Left lung (tissue), 10 donors: ENCODE measurements around the gene TLR6. TPM values are rescaled to one million over a fixed set of nuclear protein-coding genes. Genes with fewer than 3 reads are reported as not detected.
A peak's percentile ranks its signal among the peaks of the same experiment; 100 is the strongest.

Source experiments
- ATAC-seq: fragments of 200-7000 bp; cut with Tn5 transposase; one replicate; pipeline ENCODE4 v1.9.1; 2020; ENCODE audit warnings: moderate library complexity
- DNase-seq, 4 donors: peaks; one replicate each; pipeline ENCODE4 v3.0.0-alpha.2; 2013 to 2020
- H3K27ac ChIP-seq, 2 donors: fragments of 200-600 bp; sonication (generic) in 1 of 2; one replicate each; pipeline versions ENCODE4 v1.5.0 to v1.8.0; 2020 to 2021
- H3K27me3 ChIP-seq, 2 donors: fragments of 200-600 bp; sonication (generic) in 1 of 2; one replicate each; pipeline versions ENCODE4 v1.5.0 to v1.8.0; 2020 to 2021
- H3K36me3 ChIP-seq, 2 donors: fragments of 200-600 bp; sonication (generic) in 1 of 2; one replicate each; pipeline versions ENCODE4 v1.5.0 to v1.8.0; 2020 to 2021
- H3K4me1 ChIP-seq, 2 donors: fragments of 200-600 bp; one replicate each; pipeline ENCODE4 v1.8.0; 2021
- H3K4me3 ChIP-seq, 2 donors: fragments of 200-600 bp; sonication (generic) in 1 of 2; one replicate each; pipeline versions ENCODE4 v1.5.0 to v1.8.0; 2020 to 2021; ENCODE audit warnings: mild to moderate bottlenecking in 1 of 2
- H3K9me3 ChIP-seq, 2 donors: fragments of 200-600 bp; sonication (generic) in 1 of 2; one replicate each; pipeline versions ENCODE4 v1.5.0 to v1.8.0; 2020 to 2021
- CTCF ChIP-seq, 2 donors: fragments of 200-600 bp; sonication (generic) in 1 of 2; IDR thresholded peaks; one replicate each; pipeline versions ENCODE4 v1.5.0 to v1.8.0; 2021; ENCODE audit warnings: antibody characterized with exemption in 2 of 2
- intact Hi-C, 2 donors: fragments of 100-400 bp; cut with DNase I; formaldehyde crosslinking; loops; one replicate each; pipeline versions ENCODE4 v1.11.2 to v1.14.2; 2022
- polyA plus RNA-seq, 6 donors: library from polyadenylated mRNA; unstranded; fragments of 120-200 nt; gene quantifications; one replicate each; pipeline ENCODE4 v1.2.1, GENCODE V29; 2013; ENCODE audit not compliant: insufficient read length in 6 of 6
- total RNA-seq, 2 donors: library from RNA; stranded (reverse); fragmentation: NEBNext Ultra II Directional; extraction: Animal tissue kit (Norgen Biotek cat#: 25700); gene quantifications; one replicate each; pipeline ENCODE4 v1.2.1, GENCODE V29; 2021
- donor health status: DM: no; HTN: yes; CAD: no.
- donor health status: DM: no; HTN: no; CAD: no.

TLR6 gene
- total and polyA plus RNA-seq, 8 donors: 0.96 to 18.1 (median 1.5) TPM

GRCh38 chr4:38829237-38829636, 27.4 kb downstream of the TLR6 start:
- H3K4me1 ChIP-seq: peaks cover 0 to 11% of the 10 kb centered on the region in 2 donors
- DNase-seq: no peak
- peaks cover 0 to 3% of the 10 kb centered on the region in 2 donors for H3K9me3 ChIP-seq
- no peak overlapping the region for H3K4me3 ChIP-seq
- H3K36me3 ChIP-seq: peaks cover 0 to 7% of the 10 kb centered on the region in 2 donors
- ATAC-seq: no peak
- intact Hi-C loops: no loop called here
- no peaks in the 10 kb centered on the region for H3K27me3 ChIP-seq
- TF ChIP-seq CTCF (IDR thresholded peaks at IDR 0.05): no peak
- H3K27ac ChIP-seq: no peak overlapping the region

- no peaks in the 10 kb centered on the region for H3K27me3 ChIP-seq
- ATAC-seq (no peak), DNase-seq (peak in 1 of 4 donors; percentile 59)
- peaks cover 0 to 4% of the 10 kb centered on the region in 2 donors for H3K9me3 ChIP-seq
- no peak overlapping the region for H3K4me3 ChIP-seq
- intact Hi-C loops: no loop called here
- H3K27ac ChIP-seq: no peak overlapping the region
- H3K36me3 ChIP-seq: peaks cover 0 to 3% of the 10 kb centered on the region in 2 donors
- TF ChIP-seq CTCF (IDR thresholded peaks at IDR 0.05): no peak
- no peaks in the 10 kb centered on the region for H3K4me1 ChIP-seq
Measured at GRCh38 chr4:38823766-38824165, 32.9 kb downstream of the TLR6 start.

GRCh38 chr4:38822748-38823303, 33.8 kb downstream of the TLR6 start:
- Histone ChIP-seq H3K4me3 (no peak overlapping the region), H3K27me3 (no peaks in the 10 kb centered on the region), H3K27ac (no peak overlapping the region), H3K36me3 (peaks cover 0 to 3% of the 10 kb centered on the region in 2 donors), H3K4me1 (peaks cover 0 to 6% of the 10 kb centered on the region in 2 donors), H3K9me3 (peaks cover 0 to 4% of the 10 kb centered on the region in 2 donors)
- TF ChIP-seq CTCF (IDR thresholded peaks at IDR 0.05): no peak
- no peak for DNase-seq
- ATAC-seq: no peak
- intact Hi-C loops: no loop called here

GRCh38 chr4:38821739-38822138, 34.9 kb downstream of the TLR6 start:
- intact Hi-C loops: no loop called here
- DNase-seq (no peak), ATAC-seq (no peak)
- Histone ChIP-seq H3K27me3 (no peaks in the 10 kb centered on the region), H3K9me3 (peaks cover 0 to 4% of the 10 kb centered on the region in 2 donors), H3K4me1 (peaks cover 0 to 10% of the 10 kb centered on the region in 2 donors), H3K4me3 (no peak overlapping the region), H3K36me3 (no peaks in the 10 kb centered on the region), H3K27ac (no peak overlapping the region)
- TF ChIP-seq CTCF (IDR thresholded peaks at IDR 0.05): no peak

GRCh38 chr4:38820329-38821061, 36.1 kb downstream of the TLR6 start:
- no peak overlapping the region for H3K27ac ChIP-seq

More at GRCh38 chr4:38820329-38821061, 36.1 kb downstream of the TLR6 start:
- no peak for DNase-seq
- ATAC-seq: no peak
- no peaks in the 10 kb centered on the region for H3K36me3 ChIP-seq
- no peaks in the 10 kb centered on the region for H3K27me3 ChIP-seq
- peaks cover 0 to 22% of the 10 kb centered on the region in 2 donors for H3K4me1 ChIP-seq
- intact Hi-C loops: no loop called here
- H3K9me3 ChIP-seq: peaks cover 0 to 4% of the 10 kb centered on the region in 2 donors
- no peak for TF ChIP-seq CTCF (IDR thresholded peaks at IDR 0.05)
- no peak overlapping the region for H3K4me3 ChIP-seq
